RWPE2 (cell line): Measurements from ENCODE around the gene IKZF3.

Experiments used
- ATAC-seq: fragments of 200-7000 bp; cut with Tn5 transposase; 3 replicates; pipeline ENCODE4 v1.9.1; 2021; ENCODE audit warnings: low read depth
- DNase-seq: peaks from one replicate; pipeline ENCODE4 v3.0.0-alpha.2; 2020; ENCODE audit warnings: low spot score
- H3K27ac ChIP-seq: fragments of 450-650 bp; 2 replicates; pipeline ENCODE4 v1.5.1; 2017; ENCODE audit warnings: mild to moderate bottlenecking; ENCODE audit not compliant: poor library complexity, severe bottlenecking
- H3K27me3 ChIP-seq: fragments of 250-450 bp; sonication (Bioruptor Pico); 2 replicates; pipeline ENCODE4 v1.5.1; 2021; ENCODE audit warnings: mild to moderate bottlenecking, moderate library complexity; ENCODE audit not compliant: insufficient read depth, poor library complexity, severe bottlenecking
- H3K36me3 ChIP-seq: fragments of 250-450 bp; sonication (Bioruptor Pico); 2 replicates; pipeline ENCODE4 v1.5.1; 2020; ENCODE audit warnings: low read depth, mild to moderate bottlenecking, moderate library complexity
- H3K4me1 ChIP-seq: fragments of 250-450 bp; sonication (Bioruptor Pico); 2 replicates; pipeline ENCODE4 v1.5.1; 2021; ENCODE audit warnings: mild to moderate bottlenecking, moderate library complexity; ENCODE audit not compliant: insufficient read depth, poor library complexity, severe bottlenecking
- H3K4me3 ChIP-seq: fragments of 250-450 bp; sonication (Bioruptor Pico); 2 replicates; pipeline ENCODE4 v1.5.1; 2021; ENCODE audit warnings: mild to moderate bottlenecking, moderate library complexity; ENCODE audit not compliant: severe bottlenecking
- H3K9me3 ChIP-seq: fragments of 250-450 bp; sonication (Bioruptor Pico); 2 replicates; pipeline ENCODE4 v1.5.1; 2021; ENCODE audit warnings: mild to moderate bottlenecking, moderate library complexity; ENCODE audit not compliant: severe bottlenecking
- TF ChIP-seq, protein P1 (sequence below): fragments of 450-650 bp; IDR thresholded peaks from one replicate; pipeline ENCODE4 v1.5.1; 2017; ENCODE audit warnings: mild to moderate bottlenecking, moderate library complexity; ENCODE audit not compliant: poor library complexity, severe bottlenecking

The IKZF3 gene

DNA sequence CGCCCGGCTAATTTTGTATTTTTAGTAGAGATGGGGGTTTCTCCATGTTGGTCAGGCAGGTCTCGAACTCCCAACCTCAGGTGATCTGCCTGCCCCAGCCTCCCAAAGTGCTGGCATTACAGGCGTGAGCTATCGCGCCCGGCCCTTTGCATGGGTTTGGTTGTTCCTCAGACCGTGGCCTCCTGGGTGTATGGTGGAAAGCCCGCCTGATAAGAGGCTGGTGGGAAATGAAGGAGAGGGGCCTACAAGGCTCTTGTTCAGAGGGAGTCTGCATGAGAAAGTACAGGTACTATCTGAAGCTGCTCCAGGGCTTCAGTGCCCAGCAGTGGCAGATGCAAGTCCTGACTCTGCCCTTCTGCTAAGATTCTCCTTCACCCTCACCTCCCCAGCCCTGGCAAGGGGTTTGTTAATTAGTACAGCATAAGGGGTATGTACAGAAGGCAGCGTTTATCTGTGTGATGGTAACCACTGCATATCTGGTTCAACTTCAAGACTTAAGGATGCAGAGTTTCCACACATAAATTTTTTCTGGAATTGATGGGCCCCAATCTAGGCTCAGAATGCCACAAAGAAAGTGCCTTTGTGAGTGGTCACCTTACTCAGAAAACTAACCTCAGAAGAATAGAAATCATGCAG lies 102.1 kb downstream of the IKZF3 start:
- H3K4me1 ChIP-seq = no peaks in the 10 kb centered on the region
- ATAC-seq (no peak), DNase-seq (no peak)
- TF ChIP-seq, protein P1, sequence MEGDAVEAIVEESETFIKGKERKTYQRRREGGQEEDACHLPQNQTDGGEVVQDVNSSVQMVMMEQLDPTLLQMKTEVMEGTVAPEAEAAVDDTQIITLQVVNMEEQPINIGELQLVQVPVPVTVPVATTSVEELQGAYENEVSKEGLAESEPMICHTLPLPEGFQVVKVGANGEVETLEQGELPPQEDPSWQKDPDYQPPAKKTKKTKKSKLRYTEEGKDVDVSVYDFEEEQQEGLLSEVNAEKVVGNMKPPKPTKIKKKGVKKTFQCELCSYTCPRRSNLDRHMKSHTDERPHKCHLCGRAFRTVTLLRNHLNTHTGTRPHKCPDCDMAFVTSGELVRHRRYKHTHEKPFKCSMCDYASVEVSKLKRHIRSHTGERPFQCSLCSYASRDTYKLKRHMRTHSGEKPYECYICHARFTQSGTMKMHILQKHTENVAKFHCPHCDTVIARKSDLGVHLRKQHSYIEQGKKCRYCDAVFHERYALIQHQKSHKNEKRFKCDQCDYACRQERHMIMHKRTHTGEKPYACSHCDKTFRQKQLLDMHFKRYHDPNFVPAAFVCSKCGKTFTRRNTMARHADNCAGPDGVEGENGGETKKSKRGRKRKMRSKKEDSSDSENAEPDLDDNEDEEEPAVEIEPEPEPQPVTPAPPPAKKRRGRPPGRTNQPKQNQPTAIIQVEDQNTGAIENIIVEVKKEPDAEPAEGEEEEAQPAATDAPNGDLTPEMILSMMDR = no peak
- no peaks in the 10 kb centered on the region for H3K36me3 ChIP-seq
- H3K27me3 ChIP-seq = peaks cover 7% of the 10 kb centered on the region
- H3K9me3 ChIP-seq = no peaks in the 10 kb centered on the region
- H3K27ac ChIP-seq = no peak overlapping the region
- H3K4me3 ChIP-seq = no peak overlapping the region

- ATAC-seq = no peak
- TF ChIP-seq, protein P1 = no peak
- no peaks in the 10 kb centered on the region for H3K4me1 ChIP-seq
- H3K9me3 ChIP-seq = no peaks in the 10 kb centered on the region
- no peak overlapping the region for H3K27ac ChIP-seq
- no peak for DNase-seq
- H3K4me3 ChIP-seq = no peak overlapping the region
- no peaks in the 10 kb centered on the region for H3K27me3 ChIP-seq
- H3K36me3 ChIP-seq = no peaks in the 10 kb centered on the region
These were observed 104.9 kb downstream of the IKZF3 start for GRCh38 chr17:39759204-39759603.

DNA sequence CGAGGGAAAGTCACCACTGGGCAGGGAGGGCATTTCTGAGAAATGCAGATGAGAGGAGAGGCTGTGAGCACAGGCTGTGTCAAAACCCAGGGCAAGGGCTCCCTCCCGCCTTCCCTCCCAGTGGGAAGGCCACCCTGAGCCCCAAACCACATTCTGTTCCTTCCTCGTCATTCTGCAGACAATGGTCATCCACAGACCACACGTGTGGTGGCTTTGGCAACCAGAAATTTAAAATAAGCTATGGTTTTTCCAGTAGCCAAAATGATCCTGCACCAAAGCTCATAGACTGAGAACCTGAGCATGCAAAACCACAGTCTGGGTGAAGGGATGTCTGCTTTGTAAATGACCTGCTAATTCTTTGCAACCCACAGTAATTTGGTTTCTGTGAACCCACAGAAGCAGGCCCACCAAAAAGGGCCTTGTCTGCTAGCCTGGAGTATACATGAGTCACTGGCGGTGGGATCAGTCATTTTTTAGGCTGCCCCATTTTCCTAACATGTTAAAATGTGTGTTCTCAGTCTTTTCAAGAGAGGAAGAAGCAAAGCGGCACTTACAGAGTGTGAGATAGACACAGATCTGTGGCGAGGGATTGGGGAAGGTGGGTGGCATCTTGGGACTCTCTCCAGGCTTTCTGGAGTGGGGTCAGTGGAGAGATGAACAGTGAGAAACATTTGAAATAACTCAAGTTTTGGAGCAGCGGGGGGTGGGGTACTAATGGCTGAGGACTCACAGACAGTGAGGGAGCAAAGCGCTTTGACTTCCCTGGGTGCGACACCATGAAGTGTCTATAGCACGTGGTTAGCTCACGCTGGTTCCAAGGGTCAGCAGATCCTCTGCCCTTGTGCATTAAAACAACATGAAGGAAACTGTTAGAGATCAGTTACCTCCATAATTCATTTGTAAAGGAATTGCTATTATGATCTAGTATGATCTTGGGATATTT lies 105.9 kb downstream of the IKZF3 start:
- Histone ChIP-seq H3K4me1 (no peaks in the 10 kb centered on the region), H3K27ac (no peak overlapping the region), H3K9me3 (no peaks in the 10 kb centered on the region), H3K4me3 (no peak overlapping the region), H3K27me3 (no peaks in the 10 kb centered on the region), H3K36me3 (no peaks in the 10 kb centered on the region)
- TF ChIP-seq, protein P1 = no peak
- no peak for DNase-seq
- ATAC-seq = no peak

- ATAC-seq = no peak
- no peaks in the 10 kb centered on the region for H3K4me1 ChIP-seq
- TF ChIP-seq, protein P1 = no peak
- no peaks in the 10 kb centered on the region for H3K36me3 ChIP-seq
- no peak for DNase-seq
- H3K9me3 ChIP-seq = no peaks in the 10 kb centered on the region
- no peak overlapping the region for H3K4me3 ChIP-seq
- H3K27me3 ChIP-seq = no peaks in the 10 kb centered on the region
- no peak overlapping the region for H3K27ac ChIP-seq
These were observed 106.9 kb downstream of the IKZF3 start for GRCh38 chr17:39757176-39757662.
